Measurements from ENCODE around the gene UTS2B. TPM values are rescaled to one million over a fixed set of nuclear protein-coding genes. Genes with fewer than 3 reads are reported as not detected.
A peak's percentile ranks its signal among the peaks of the same experiment; 100 is the strongest.

The UTS2B gene
- polyA plus RNA-seq, 1 of the 3 experiments (the other 2 are of a cell fraction): 0.03 TPM

GRCh38 chr3:191220908-191221307 lies 109.4 kb downstream of the UTS2B start:
- WGBS (ENCODE audit: low lambda C conversion rate): 24% methylated on average over 5 of the region's 5 CpGs
- Histone ChIP-seq H3K36me3 (replicated peaks in 1 of 2; ENCODE audit: control insufficient read depth in 1 of 2, insufficient read depth in 2 of 2, low read length in 1 of 2) (no peaks in the 10 kb centered on the region), H3K9me2 (no peaks in the 10 kb centered on the region), H3K9me3 (no peaks in the 10 kb centered on the region), H3K4me3 (ENCODE audit: low read depth in 2 of 2, low read length in 1 of 2) (0 out of 4 replicates have a peak overlapping the region, but pooled peaks of 1 of the 2 experiments have one; percentile 8), H3K79me2 (ENCODE audit: insufficient read depth) (no peaks in the 10 kb centered on the region), H3K27me3 (ENCODE audit: insufficient read depth) (no peaks in the 10 kb centered on the region), H2AFZ (ENCODE audit: low read depth) (no peak overlapping the region), H3K9ac (no peak overlapping the region), H3K4me1 (ENCODE audit: control insufficient read depth in 1 of 2, insufficient read depth in 2 of 2, low read depth in 1 of 2, low read length in 1 of 2) (no peaks in the 10 kb centered on the region), H3K27ac (ENCODE audit: low read depth in 2 of 2, low read length in 1 of 2) (no peak overlapping the region), H3K4me2 (no peak overlapping the region), H4K20me1 (ENCODE audit: insufficient read depth) (no peaks in the 10 kb centered on the region), H3F3A (replicated peaks; ENCODE audit: insufficient read depth) (no peaks in the 10 kb centered on the region)
- CTCF ChIA-PET: no interaction called here
- POLR2A ChIA-PET: no interaction called here
- TF ChIP-seq ZBTB33 (IDR thresholded peaks at IDR 0.05; ENCODE audit: borderline replicate concordance, low read depth): no peak
- TF ChIP-seq TAF1 (IDR thresholded peaks at IDR 0.05; ENCODE audit: borderline replicate concordance, low read depth, low read length): no peak
- peak; percentile 29 for TF ChIP-seq CTCF (IDR thresholded peaks at IDR 0.05)
- TF ChIP-seq CHD2 (IDR thresholded peaks at IDR 0.05; ENCODE audit: low read length, partially characterized antibody): peak; percentile 12
- DNase-seq: no peak

GRCh38 chr3:191217301-191217700 lies 113.0 kb downstream of the UTS2B start:
- H3K27ac ChIP-seq (ENCODE audit: low read depth in 2 of 2, low read length in 1 of 2): no peak overlapping the region

More at GRCh38 chr3:191217301-191217700, 113.0 kb downstream of the UTS2B start:
- Histone ChIP-seq H2AFZ (ENCODE audit: low read depth) (no peak overlapping the region), H3K79me2 (ENCODE audit: insufficient read depth) (no peaks in the 10 kb centered on the region), H3K9me2 (no peaks in the 10 kb centered on the region), H3K9me3 (no peaks in the 10 kb centered on the region; the same call in 1 of the 2 replicates), H3K27me3 (ENCODE audit: insufficient read depth) (no peaks in the 10 kb centered on the region), H3K36me3 (replicated peaks in 1 of 2; ENCODE audit: control insufficient read depth in 1 of 2, insufficient read depth in 2 of 2, low read length in 1 of 2) (no peaks in the 10 kb centered on the region), H3K4me1 (ENCODE audit: control insufficient read depth in 1 of 2, insufficient read depth in 2 of 2, low read depth in 1 of 2, low read length in 1 of 2) (no peaks in the 10 kb centered on the region), H3F3A (replicated peaks; ENCODE audit: insufficient read depth) (no peaks in the 10 kb centered on the region), H3K9ac (no peak overlapping the region), H3K4me2 (no peak overlapping the region), H3K4me3 (ENCODE audit: low read depth in 2 of 2, low read length in 1 of 2) (no peak overlapping the region), H4K20me1 (ENCODE audit: insufficient read depth) (no peaks in the 10 kb centered on the region)
- TF ChIP-seq RAD21 (IDR thresholded peaks at IDR 0.05; ENCODE audit: low read length): no peak
- CTCF ChIA-PET: no interaction called here
- WGBS (ENCODE audit: low lambda C conversion rate): 3% methylated on average over 1 of the region's 1 CpG
- DNase-seq: no peak
- POLR2A ChIA-PET: no interaction called here

Other genes with a start within 250 kb of the UTS2B start
- gene OSTN, start 131.3 kb downstream of the UTS2B start, polyA plus RNA-seq (2012; rRNA removed): 0.02 TPM in 1 of 2 replicates, not detected in the other
- 21.9 and 23.6 TPM in 2 replicates for gene CCDC50, start 1.1 kb downstream of the UTS2B start, polyA plus RNA-seq (2012; rRNA removed)
- not detected in 2 replicates for gene PYDC2, start 130.6 kb upstream of the UTS2B start, polyA plus RNA-seq (2012; rRNA removed)